Endothelial cell of umbilical vein (primary cell): Measurements from ENCODE around the gene NMNAT3. TPM values are rescaled to one million over a fixed set of nuclear protein-coding genes. Genes with fewer than 3 reads are reported as not detected.

Experiments used
- BruUV-seq: library from RNA; stranded (reverse); fragments of 400-500 nt; replicated peaks from 2 replicates; lab custom pipeline; 2021; lab: Mats Ljungman, UMichigan
- CTCF ChIA-PET: fragments of 300-600, 350-600 bp; sonication (Branson Sonifier 250); formaldehyde crosslinking; loops from one replicate; lab custom pipeline; 2021; ENCODE audit warnings: antibody characterized with exemption, inconsistent platforms; lab: Charles Lee
- POLR2A ChIA-PET: fragments of 300-600, 350-600 bp; sonication (Branson Sonifier 250); formaldehyde crosslinking; loops from one replicate; lab custom pipeline; 2021; ENCODE audit warnings: antibody characterized with exemption, inconsistent platforms; lab: Charles Lee
- DNase-seq: peaks from one replicate; pipeline ENCODE4 v3.0.0-alpha.2; 2011; ENCODE audit warnings: low read depth, low spot score
- FAIRE-seq: peaks from 2 replicates; lab custom pipeline; 2011; peaks lifted over from hg19 to GRCh38; lab: Jason Lieb, UNC
- H2AFZ ChIP-seq: 2 replicates; pipeline ENCODE4 v1.6.0; 2012; ENCODE audit warnings: low read depth, low read length, control low read depth, inconsistent platforms
- H3K27ac ChIP-seq: 2 replicates; pipeline ENCODE4 v1.5.1; 2011; ENCODE audit warnings: low read depth, mild to moderate bottlenecking, control low read depth, low read length, moderate library complexity; ENCODE audit not compliant: insufficient read depth
- H3K27me3 ChIP-seq, 2 experiments: 2 replicates each; pipeline versions ENCODE4 v1.6.0 to v1.6.1; 2011; ENCODE audit warnings: low read length in 2 of 2, mixed read lengths in 1 of 2; ENCODE audit not compliant: control insufficient read depth in 2 of 2, insufficient read depth in 2 of 2
- H3K36me3 ChIP-seq, 2 experiments: 2 replicates in 1 of 2; 3 replicates in 1 of 2; pipeline ENCODE4 v1.5.1; 2011; ENCODE audit warnings: low read length in 2 of 2, mild to moderate bottlenecking in 1 of 2, moderate library complexity in 1 of 2; ENCODE audit not compliant: control insufficient read depth in 2 of 2, insufficient read depth in 2 of 2; ENCODE audit errors: extremely low read depth in 1 of 2
- H3K4me1 ChIP-seq: 3 replicates; pipeline ENCODE4 v1.5.1; 2011; ENCODE audit warnings: mild to moderate bottlenecking, low read length; ENCODE audit not compliant: control insufficient read depth, insufficient read depth; ENCODE audit errors: extremely low read depth
- H3K4me2 ChIP-seq: 2 replicates; pipeline ENCODE4 v1.6.1; 2011; ENCODE audit warnings: low read length, control low read depth, mixed read lengths; ENCODE audit not compliant: insufficient read depth
- H3K4me3 ChIP-seq, 3 experiments: fragments of 200-600 bp in 1 of 3; sonication (generic), shearing (Covaris generic) in 1 of 3; replicated peaks in 1 of 3; 2 replicates each; pipeline ENCODE4 v1.5.1; 2011 to 2016; ENCODE audit warnings: control low read depth in 3 of 3, low read length in 3 of 3, mild to moderate bottlenecking in 2 of 3, inconsistent platforms in 1 of 3, low read depth in 1 of 3, moderate library complexity in 1 of 3; ENCODE audit not compliant: insufficient read depth in 1 of 3
- H3K79me2 ChIP-seq: 2 replicates; pipeline ENCODE4 v1.6.0; 2012; ENCODE audit warnings: low read length, inconsistent platforms; ENCODE audit not compliant: control insufficient read depth, insufficient read depth
- H3K9ac ChIP-seq: replicated peaks from 2 replicates; pipeline ENCODE3; 2011; ENCODE audit warnings: low read length, control low read depth; ENCODE audit not compliant: insufficient read depth; ENCODE audit errors: extremely low read depth
- H3K9me1 ChIP-seq: replicated peaks from 3 replicates; pipeline ENCODE4 v1.6.0; 2011; ENCODE audit warnings: mild to moderate bottlenecking, low read length; ENCODE audit not compliant: control insufficient read depth, insufficient read depth; ENCODE audit errors: extremely low read depth
- H3K9me3 ChIP-seq: replicated peaks from 2 replicates; pipeline ENCODE4 v1.5.1; 2012; ENCODE audit warnings: low read length, inconsistent platforms; ENCODE audit not compliant: control insufficient read depth, insufficient read depth
- H4K20me1 ChIP-seq: replicated peaks from 2 replicates; pipeline ENCODE3; 2011; ENCODE audit warnings: mild to moderate bottlenecking, low read length; ENCODE audit not compliant: control insufficient read depth, insufficient read depth; ENCODE audit errors: extremely low read depth
- CTCF ChIP-seq, 2 donors: IDR thresholded peaks; 1 replicate in 1 of 2; 2 replicates in 1 of 2; pipeline ENCODE4 v1.5.1; 2011; ENCODE audit warnings: low read length in 2 of 2, mild to moderate bottlenecking in 2 of 2, moderate library complexity in 2 of 2, control low read depth in 1 of 2, inconsistent platforms in 1 of 2, low read depth in 1 of 2; ENCODE audit not compliant: insufficient read depth in 1 of 2; ENCODE audit errors: extremely low read depth in 1 of 2
- EZH2 ChIP-seq: IDR thresholded peaks from 2 replicates; pipeline ENCODE4 v1.6.1; 2012; ENCODE audit warnings: borderline replicate concordance, low read depth, mild to moderate bottlenecking, moderate library complexity, low read length, inconsistent platforms; ENCODE audit not compliant: severe bottlenecking
- FOS ChIP-seq: IDR thresholded peaks from 2 replicates; pipeline ENCODE4 v1.6.1; 2011; ENCODE audit warnings: mild to moderate bottlenecking, low read length, moderate library complexity, borderline replicate concordance; ENCODE audit not compliant: insufficient read depth
- GATA2 ChIP-seq: IDR thresholded peaks from 2 replicates; pipeline ENCODE4 v1.7.0; 2011; ENCODE audit warnings: low read depth, mild to moderate bottlenecking, moderate library complexity, mixed read lengths, low read length; ENCODE audit not compliant: insufficient read length, insufficient read depth
- JUN ChIP-seq: IDR thresholded peaks from 2 replicates; pipeline ENCODE4 v1.6.1; 2011; ENCODE audit warnings: borderline replicate concordance, low read depth; ENCODE audit not compliant: insufficient read length, insufficient read depth
- MAX ChIP-seq: IDR thresholded peaks from 2 replicates; pipeline ENCODE4 v1.6.1; 2011; ENCODE audit not compliant: insufficient read depth, insufficient read length
- MYC ChIP-seq: IDR thresholded peaks from one replicate; pipeline ENCODE4 v1.6.1; 2011; ENCODE audit warnings: mild to moderate bottlenecking, low read depth, low read length
- POLR2A ChIP-seq: IDR thresholded peaks from 2 replicates; pipeline ENCODE4 v1.6.1; 2012; ENCODE audit warnings: low read depth, mild to moderate bottlenecking, control low read depth, low read length
- POLR2AphosphoS5 ChIP-seq: IDR thresholded peaks from 2 replicates; pipeline ENCODE4 v1.6.1; 2012; ENCODE audit warnings: low read depth, mild to moderate bottlenecking, control low read depth, low read length, moderate library complexity; ENCODE audit not compliant: insufficient read depth
- dilution Hi-C: fragments of 300-500 bp; cut with MboI; formaldehyde crosslinking; loops from one replicate; pipeline ENCODE4 v1.15.0; 2019; ENCODE audit warnings: low sequenced_read_pairs; ENCODE audit not compliant: extremely low pct_ligation_motif_present
- intact Hi-C: fragments of 100-400 bp; cut with micrococcal nuclease; formaldehyde crosslinking; loops from one replicate; pipeline ENCODE4 v1.10.0; 2022
- polyA plus RNA-seq, 4 experiments: library from polyadenylated mRNA; depleted of rRNA in 3 of 4; stranded (reverse) in 3 of 4; unstranded in 1 of 4; fragments of >200 nt; gene quantifications; 2 replicates each; pipeline versions ENCODE4 v1.2.1 to v1.2.3, GENCODE V29; 2011 to 2012; ENCODE audit warnings: missing spikeins in 1 of 4
- total RNA-seq: library from RNA; stranded (reverse); gene quantifications from 2 replicates; pipeline ENCODE4 v1.2.3, GENCODE V29; 2021

The NMNAT3 gene
- total and polyA plus RNA-seq, 2 donors (not counting 3 experiments of a cell fraction or from before 2014, with no cell fraction given) = 0.59 to 0.60 TPM

- FAIRE-seq (no peak), DNase-seq (no peak)
- CTCF ChIA-PET = no interaction called here
- dilution Hi-C loops = no loop called here
- Histone ChIP-seq H3K9me3 (no peaks in the 10 kb centered on the region), H3K9me1 (no peaks in the 10 kb centered on the region), H3K79me2 (no peaks in the 10 kb centered on the region), H3K4me3 (no peak overlapping the region), H3K27ac (no peak overlapping the region), H3K36me3 (no peaks in the 10 kb centered on the region), H3K27me3 (no peaks in the 10 kb centered on the region), H4K20me1 (no peaks in the 10 kb centered on the region), H3K4me1 (no peaks in the 10 kb centered on the region), H3K4me2 (no peak overlapping the region), H2AFZ (no peak overlapping the region), H3K9ac (no peak overlapping the region)
- no TSS peak for BruUV-seq
- TF ChIP-seq EZH2 (no peak), POLR2AphosphoS5 (no peak), CTCF (IDR thresholded peaks at IDR 0.05; ENCODE audit: extremely low read depth in 1 of 2, insufficient read depth in 1 of 2, low read depth in 1 of 2, low read length in 2 of 2) (no peak)
- intact Hi-C loops = no loop called here
- POLR2A ChIA-PET = no interaction called here
Observed at GRCh38 chr3:139627759-139628158, 50.0 kb downstream of the NMNAT3 start.

- H2AFZ ChIP-seq = no peak overlapping the region
- H3K36me3 ChIP-seq = no peaks in the 10 kb centered on the region
- H3K4me1 ChIP-seq = no peaks in the 10 kb centered on the region
- ChIA-PET POLR2A (no interaction called here), CTCF (no interaction called here)
- H3K27me3 ChIP-seq = no peaks in the 10 kb centered on the region
- no peaks in the 10 kb centered on the region for H3K9me1 ChIP-seq
- TF ChIP-seq FOS (no peak), CTCF (IDR thresholded peaks at IDR 0.05; ENCODE audit: extremely low read depth in 1 of 2, insufficient read depth in 1 of 2, low read depth in 1 of 2, low read length in 2 of 2) (no peak), GATA2 (no peak), MAX (no peak), JUN (no peak), POLR2AphosphoS5 (no peak), POLR2A (no peak), MYC (no peak), EZH2 (no peak)
- intact Hi-C loops (no loop called here), dilution Hi-C loops (no loop called here)
- H3K27ac ChIP-seq = no peak overlapping the region
- no TSS peak for BruUV-seq
- H3K4me3 ChIP-seq = no peak overlapping the region
- FAIRE-seq (no peak), DNase-seq (no peak)
- H3K9me3 ChIP-seq = no peaks in the 10 kb centered on the region
- H4K20me1 ChIP-seq = no peaks in the 10 kb centered on the region
- H3K79me2 ChIP-seq = no peaks in the 10 kb centered on the region
- H3K4me2 ChIP-seq = no peak overlapping the region
- H3K9ac ChIP-seq = no peak overlapping the region
Observed at GRCh38 chr3:139620438-139620837, 57.3 kb downstream of the NMNAT3 start.
